Inflammatory macrophage treated with lipopolysaccharide for 1 hour (primary cell): ENCODE results near the gene TBRG1.
A peak's percentile ranks its signal among the peaks of the same experiment; 100 is the strongest.

Source experiments
- DNase-seq, 2 donors: peaks; one replicate each; pipeline ENCODE4 v3.0.0-alpha.2; 2020 to 2022

The TBRG1 gene

GRCh38 chr11:124663861-124664260 lies 41.2 kb downstream of the TBRG1 start:
- DNase-seq, result no peak

GRCh38 chr11:124667601-124668000 lies 44.9 kb downstream of the TBRG1 start:
- DNase-seq, result no peak

GRCh38 chr11:124669193-124669592 lies 46.5 kb downstream of the TBRG1 start:
- peak in 1 of 2 donors; percentile 61 for DNase-seq

GRCh38 chr11:124670732-124671131 lies 48.1 kb downstream of the TBRG1 start:
- DNase-seq, result peak; percentile 29 to 50

- no peak for DNase-seq
Measured at GRCh38 chr11:124672536-124673215, 50.0 kb downstream of the TBRG1 start.

GRCh38 chr11:124673333-124674167 lies 50.9 kb downstream of the TBRG1 start, which contains the start of the genes SIAE and SPA17:
Gene SIAE, minus strand, starts transcription at chr11:124673739. Its CDS starts 31 bp downstream, at chr11:124673708.
Gene SPA17, plus strand, starts transcription at chr11:124673904. Its CDS starts 1,361 bp downstream, at chr11:124675265.
- peak; percentile 88 to 92 for DNase-seq

GRCh38 chr11:124674168-124674517 lies 51.5 kb downstream of the TBRG1 start:
- no peak for DNase-seq

- DNase-seq, result no peak
Measured at GRCh38 chr11:124674571-124674970, 51.9 kb downstream of the TBRG1 start.

GRCh38 chr11:124676386-124676785 lies 53.7 kb downstream of the TBRG1 start:
- peak in 1 of 2 donors; percentile 22 for DNase-seq

GRCh38 chr11:124678416-124678815 lies 55.8 kb downstream of the TBRG1 start:
- DNase-seq, result no peak

- no peak for DNase-seq
Measured at GRCh38 chr11:124681421-124681820, 58.8 kb downstream of the TBRG1 start.

GRCh38 chr11:124682443-124682842 lies 59.8 kb downstream of the TBRG1 start:
- DNase-seq, result no peak
